Measurements from ENCODE around the gene ALX4.

GRCh38 chr11:44257338-44258189, 52.4 kb downstream of the ALX4 start:
- TF ChIP-seq EZH2 (IDR thresholded peaks at IDR 0.05; ENCODE audit: borderline replicate concordance, low read depth, low read length, severe bottlenecking) (no peak), CTCF (IDR thresholded peaks at IDR 0.05; ENCODE audit: borderline replicate concordance, extremely low read depth, low read length, poor library complexity, severe bottlenecking) (no peak)

All from DND-41 (cell line).